ENCODE measurements around the gene SLC8B1.

Gene SLC8B1

DNA sequence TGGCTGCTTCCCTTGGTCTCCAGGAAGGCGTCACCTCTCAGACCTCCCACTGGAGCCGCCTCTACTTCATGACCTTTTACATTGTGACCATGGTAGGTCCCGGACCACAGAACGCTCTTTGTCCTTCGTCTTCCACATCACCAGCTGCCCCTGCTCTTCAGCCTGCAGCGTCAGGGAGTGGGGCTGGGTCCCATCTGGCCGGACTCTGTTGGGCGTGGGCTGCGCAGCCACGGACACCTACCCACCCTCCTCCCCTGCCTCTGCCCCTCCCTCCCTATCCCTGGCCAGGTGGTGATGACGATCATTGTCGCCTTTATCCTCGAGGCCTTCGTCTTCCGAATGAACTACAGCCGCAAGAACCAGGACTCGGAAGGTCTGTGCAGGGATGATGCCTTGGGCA lies 43.3 kb downstream of the SLC8B1 start:
- no peaks in the 10 kb centered on the region for H3K9me3 ChIP-seq (ENCODE audit: severe bottlenecking)
- DNase-seq: no peak

GRCh38 chr12:113290506-113290905 lies 44.4 kb downstream of the SLC8B1 start:
- Histone ChIP-seq H3K36me3 (no peaks in the 10 kb centered on the region), H3K4me3 (ENCODE audit: low read depth, low read length) (no peak overlapping the region)

More for the DNA sequence above, 43.3 kb downstream of the SLC8B1 start:
- TF ChIP-seq CTCF (IDR thresholded peaks at IDR 0.05; ENCODE audit: low read depth, low read length): no peak
- Histone ChIP-seq H3K36me3 (no peaks in the 10 kb centered on the region), H3K27ac (no peak overlapping the region), H3K27me3 (ENCODE audit: insufficient read depth, low read depth, severe bottlenecking) (no peaks in the 10 kb centered on the region), H3K4me3 (ENCODE audit: low read depth, low read length) (no peak overlapping the region)

DNA sequence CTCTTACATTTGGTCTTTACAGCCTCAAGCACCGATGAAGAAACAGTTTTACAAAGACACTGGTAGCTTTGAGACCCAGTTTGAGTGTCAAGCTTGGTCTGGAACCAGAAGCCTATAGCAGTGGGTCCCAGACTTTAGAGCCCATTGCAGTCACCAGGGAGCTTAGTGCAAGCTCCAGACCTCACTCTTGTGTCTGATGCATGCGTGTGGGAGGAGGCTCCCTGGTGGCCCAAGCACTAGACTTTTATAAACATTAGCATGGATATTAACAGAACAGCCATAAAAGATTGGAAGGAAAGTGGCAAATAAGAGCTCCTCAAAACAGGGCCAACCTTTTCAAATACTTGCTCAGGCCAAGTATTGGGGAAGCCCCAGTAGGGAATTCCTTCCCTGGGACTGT lies 45.5 kb downstream of the SLC8B1 start:
- Histone ChIP-seq H3K27me3 (ENCODE audit: insufficient read depth, low read depth, severe bottlenecking) (no peaks in the 10 kb centered on the region), H3K4me3 (ENCODE audit: low read depth, low read length) (no peak overlapping the region), H3K36me3 (no peaks in the 10 kb centered on the region; the same call in 1 of the 2 replicates), H3K9me3 (ENCODE audit: severe bottlenecking) (no peaks in the 10 kb centered on the region), H3K27ac (no peak overlapping the region)
- TF ChIP-seq CTCF (IDR thresholded peaks at IDR 0.05; ENCODE audit: low read depth, low read length): no peak
- no peak for DNase-seq

More at GRCh38 chr12:113290506-113290905, 44.4 kb downstream of the SLC8B1 start:
- no peak overlapping the region for H3K27ac ChIP-seq
- no peak for DNase-seq
- H3K27me3 ChIP-seq (ENCODE audit: insufficient read depth, low read depth, severe bottlenecking): no peaks in the 10 kb centered on the region
- TF ChIP-seq CTCF (IDR thresholded peaks at IDR 0.05; ENCODE audit: low read depth, low read length): no peak
- H3K9me3 ChIP-seq (ENCODE audit: severe bottlenecking): no peaks in the 10 kb centered on the region

DNA sequence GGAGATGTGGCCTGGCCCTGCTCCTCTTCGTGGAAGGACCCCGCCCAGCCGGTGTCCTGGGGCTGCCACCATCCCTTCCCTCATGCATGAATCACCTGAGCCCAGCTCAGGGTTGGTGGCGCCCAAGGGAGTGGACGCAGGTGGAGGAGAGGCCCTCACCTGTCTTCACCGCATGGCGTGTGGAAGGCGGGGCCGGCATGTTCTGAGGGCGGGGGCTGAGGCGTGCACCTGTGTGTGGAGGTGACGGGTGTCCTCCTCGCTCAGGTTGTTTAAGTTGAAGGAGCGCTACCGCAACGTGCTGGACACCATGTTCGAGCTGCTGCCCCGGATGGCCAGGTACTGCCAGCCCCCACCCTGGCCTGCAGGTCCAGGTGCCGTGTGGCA lies 47.0 kb downstream of the SLC8B1 start:
- Histone ChIP-seq H3K36me3 (no peaks in the 10 kb centered on the region; the same call in 1 of the 2 replicates), H3K4me3 (ENCODE audit: low read depth, low read length) (no peak overlapping the region), H3K27me3 (ENCODE audit: insufficient read depth, low read depth, severe bottlenecking) (no peaks in the 10 kb centered on the region), H3K9me3 (ENCODE audit: severe bottlenecking) (no peaks in the 10 kb centered on the region), H3K27ac (no peak overlapping the region)
- no peak for DNase-seq
- TF ChIP-seq CTCF (IDR thresholded peaks at IDR 0.05; ENCODE audit: low read depth, low read length): no peak

DNA sequence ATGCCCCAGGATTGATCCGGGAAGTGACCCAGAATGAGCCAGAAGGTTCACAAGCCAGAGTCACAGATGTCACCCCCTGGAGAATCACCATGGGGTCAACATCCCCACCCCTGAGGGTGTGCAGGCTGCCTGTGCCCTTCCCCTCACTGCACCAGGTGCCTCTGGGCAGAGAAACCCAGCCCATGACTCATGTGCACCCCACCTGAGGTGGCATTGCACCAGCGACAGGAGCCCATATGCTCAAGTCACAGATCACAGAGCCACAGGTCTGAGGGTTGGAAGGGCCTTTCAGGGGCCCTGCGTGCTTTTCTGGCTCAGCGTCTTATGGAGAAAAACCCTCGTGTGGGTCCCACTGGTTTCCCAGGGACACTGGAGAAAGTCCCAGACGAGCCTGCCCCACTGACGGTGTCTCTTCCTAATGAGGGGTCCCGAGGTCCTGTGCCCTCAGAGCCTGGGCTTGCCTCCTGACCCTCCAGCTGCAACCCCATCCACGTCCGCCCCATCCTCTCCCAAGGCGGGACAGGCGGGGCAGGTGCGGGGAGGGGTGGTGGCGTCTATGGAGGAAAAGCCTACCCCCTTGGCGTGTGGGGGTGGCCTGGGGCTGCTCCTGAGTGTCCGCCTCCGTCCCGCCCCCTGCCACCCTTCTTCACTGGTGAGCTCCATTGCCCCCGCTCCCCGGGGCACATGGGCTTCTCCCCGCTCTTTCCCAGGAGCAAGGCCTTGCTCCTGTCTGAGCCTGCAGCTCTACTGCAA lies 47.6 kb downstream of the SLC8B1 start:
- no peak for TF ChIP-seq CTCF (IDR thresholded peaks at IDR 0.05; ENCODE audit: low read depth, low read length)
- Histone ChIP-seq H3K4me3 (ENCODE audit: low read depth, low read length) (no peak overlapping the region), H3K27me3 (ENCODE audit: insufficient read depth, low read depth, severe bottlenecking) (no peaks in the 10 kb centered on the region), H3K36me3 (no peaks in the 10 kb centered on the region; the same call in 1 of the 2 replicates), H3K27ac (no peak overlapping the region), H3K9me3 (ENCODE audit: severe bottlenecking) (no peaks in the 10 kb centered on the region)
- no peak for DNase-seq

DNA sequence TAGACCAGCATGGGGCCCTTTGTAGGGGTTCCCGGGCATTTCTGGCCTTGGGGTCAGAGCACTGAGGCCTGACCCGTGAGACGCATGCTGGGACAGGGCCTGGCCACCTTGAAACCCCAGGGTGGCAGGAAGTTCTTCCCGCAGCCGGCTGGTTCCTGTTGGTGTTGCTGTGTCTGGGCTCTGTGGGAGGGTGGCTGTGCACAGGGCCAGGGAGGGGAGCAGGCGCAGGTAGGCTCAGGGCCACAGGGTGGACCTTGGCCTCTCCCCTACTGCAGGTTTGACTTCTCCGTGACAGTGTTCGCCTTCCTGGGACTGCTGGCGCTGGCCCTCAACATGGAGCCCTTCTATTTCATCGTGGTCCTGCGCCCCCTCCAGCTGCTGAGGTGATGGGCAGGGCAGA lies 48.2 kb downstream of the SLC8B1 start:
- no peaks in the 10 kb centered on the region; the same call in 1 of the 2 replicates for H3K36me3 ChIP-seq
- H3K27ac ChIP-seq: no peak overlapping the region
- TF ChIP-seq CTCF (IDR thresholded peaks at IDR 0.05; ENCODE audit: low read depth, low read length): no peak
- H3K27me3 ChIP-seq (ENCODE audit: insufficient read depth, low read depth, severe bottlenecking): no peaks in the 10 kb centered on the region
- H3K9me3 ChIP-seq (ENCODE audit: severe bottlenecking): no peaks in the 10 kb centered on the region
- no peak for DNase-seq
- H3K4me3 ChIP-seq (ENCODE audit: low read depth, low read length): no peak overlapping the region
